ENCODE results near the gene ADI1. TPM values are rescaled to one million over a fixed set of nuclear protein-coding genes. Genes with fewer than 3 reads are reported as not detected.

ADI1 gene
- total and polyA plus RNA-seq, 7 donors = 35.7 to 114 (median 86.3) TPM

DNA sequence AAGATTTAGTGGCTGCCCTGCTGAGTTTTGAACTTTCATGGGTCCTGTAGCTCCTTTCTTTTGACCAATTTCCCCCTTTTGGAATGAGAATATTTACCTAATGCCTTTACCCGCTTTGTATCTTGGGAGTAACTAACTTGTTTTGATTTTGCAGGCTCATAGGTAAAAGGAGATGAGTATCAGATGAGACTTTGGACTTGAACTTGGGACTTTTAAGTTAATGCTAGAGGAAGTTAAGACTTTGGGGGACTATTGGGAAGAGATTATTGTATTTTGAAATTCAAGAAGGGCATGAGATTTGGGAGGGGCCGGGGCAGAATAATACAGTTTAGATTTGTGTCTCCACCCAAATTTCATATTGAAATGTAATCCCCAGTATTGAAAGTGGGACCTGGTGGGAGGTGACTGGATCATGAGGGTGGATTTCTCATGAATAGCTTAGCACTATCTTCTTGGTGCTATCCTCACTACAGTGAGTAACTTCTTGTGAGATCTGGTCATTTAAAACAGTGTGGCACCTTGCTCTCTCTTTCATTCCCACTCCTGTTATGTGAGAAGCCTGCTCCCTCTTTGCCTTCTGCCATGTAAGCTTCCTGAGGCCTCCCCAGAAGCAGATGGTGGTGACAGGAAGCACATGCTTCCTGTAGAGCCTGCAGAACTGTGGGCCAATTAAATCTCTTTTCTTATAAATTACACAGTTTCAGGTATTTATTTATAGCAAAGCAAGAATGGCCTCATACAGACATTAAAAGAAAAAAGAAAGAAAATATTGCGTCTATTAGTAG lies 6.1 kb downstream of the ADI1 start:
- peaks cover 8 to 54% (median 27%) of the 10 kb centered on the region in 4 donors for H3K36me3 ChIP-seq
- H3K4me1 ChIP-seq = peaks cover 0 to 12% (median 11%) of the 10 kb centered on the region in 4 donors
- H3K27me3 ChIP-seq = no peaks in the 10 kb centered on the region
- H3K27ac ChIP-seq = no peak overlapping the region
- no peak for TF ChIP-seq EP300 (IDR thresholded peaks at IDR 0.05)
- no peak for TF ChIP-seq POLR2AphosphoS5 (IDR thresholded peaks at IDR 0.05)
- TF ChIP-seq POLR2A (IDR thresholded peaks at IDR 0.05) = no peak
- TF ChIP-seq, protein P1, sequence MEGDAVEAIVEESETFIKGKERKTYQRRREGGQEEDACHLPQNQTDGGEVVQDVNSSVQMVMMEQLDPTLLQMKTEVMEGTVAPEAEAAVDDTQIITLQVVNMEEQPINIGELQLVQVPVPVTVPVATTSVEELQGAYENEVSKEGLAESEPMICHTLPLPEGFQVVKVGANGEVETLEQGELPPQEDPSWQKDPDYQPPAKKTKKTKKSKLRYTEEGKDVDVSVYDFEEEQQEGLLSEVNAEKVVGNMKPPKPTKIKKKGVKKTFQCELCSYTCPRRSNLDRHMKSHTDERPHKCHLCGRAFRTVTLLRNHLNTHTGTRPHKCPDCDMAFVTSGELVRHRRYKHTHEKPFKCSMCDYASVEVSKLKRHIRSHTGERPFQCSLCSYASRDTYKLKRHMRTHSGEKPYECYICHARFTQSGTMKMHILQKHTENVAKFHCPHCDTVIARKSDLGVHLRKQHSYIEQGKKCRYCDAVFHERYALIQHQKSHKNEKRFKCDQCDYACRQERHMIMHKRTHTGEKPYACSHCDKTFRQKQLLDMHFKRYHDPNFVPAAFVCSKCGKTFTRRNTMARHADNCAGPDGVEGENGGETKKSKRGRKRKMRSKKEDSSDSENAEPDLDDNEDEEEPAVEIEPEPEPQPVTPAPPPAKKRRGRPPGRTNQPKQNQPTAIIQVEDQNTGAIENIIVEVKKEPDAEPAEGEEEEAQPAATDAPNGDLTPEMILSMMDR (IDR thresholded peaks at IDR 0.05) = no peak
- no peaks in the 10 kb centered on the region for H3K9me3 ChIP-seq
- DNase-seq = no peak
- H3K4me3 ChIP-seq = no peak overlapping the region
- WGBS, 2 donors = 94 to 95% methylated on average over 3 of the region's 3 CpGs
- intact Hi-C loops (cut with DNase I) = no loop called here

DNA sequence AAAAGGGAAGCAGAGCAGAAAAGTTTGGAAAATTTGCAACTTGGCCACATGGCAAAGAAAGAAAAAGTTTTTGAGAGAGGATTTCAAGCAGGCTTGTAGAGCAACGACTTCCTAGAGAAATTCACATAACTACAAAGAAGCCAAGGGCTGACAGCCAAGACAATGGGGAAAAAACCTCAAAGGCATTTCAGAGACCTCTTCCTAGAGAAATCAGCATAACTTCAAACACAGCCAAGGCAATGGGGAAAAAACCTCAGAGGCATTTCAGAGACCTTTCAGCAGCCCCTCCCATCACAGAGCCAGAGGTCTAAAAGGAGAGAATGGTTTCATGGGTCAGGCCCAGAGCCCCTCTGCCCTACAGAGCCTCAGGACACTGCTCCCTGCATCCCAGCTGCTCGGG lies 7.2 kb downstream of the ADI1 start:
- H3K36me3 ChIP-seq = peaks cover 8 to 59% (median 27%) of the 10 kb centered on the region in 4 donors
- DNase-seq = no peak
- intact Hi-C loops (cut with DNase I) = no loop called here
- no peak for TF ChIP-seq POLR2A (IDR thresholded peaks at IDR 0.05)
- TF ChIP-seq POLR2AphosphoS5 (IDR thresholded peaks at IDR 0.05) = no peak
- TF ChIP-seq, protein P1 (IDR thresholded peaks at IDR 0.05) = no peak
- no peak for TF ChIP-seq EP300 (IDR thresholded peaks at IDR 0.05)
- no peaks in the 10 kb centered on the region for H3K27me3 ChIP-seq
- H3K4me3 ChIP-seq = no peak overlapping the region
- WGBS, 2 donors = 80 to 90% methylated on average over 2 of the region's 2 CpGs
- H3K27ac ChIP-seq = no peak overlapping the region
- no peaks in the 10 kb centered on the region for H3K9me3 ChIP-seq
- H3K4me1 ChIP-seq = peaks cover 0 to under 1% (median under 1%) of the 10 kb centered on the region in 4 donors

DNA sequence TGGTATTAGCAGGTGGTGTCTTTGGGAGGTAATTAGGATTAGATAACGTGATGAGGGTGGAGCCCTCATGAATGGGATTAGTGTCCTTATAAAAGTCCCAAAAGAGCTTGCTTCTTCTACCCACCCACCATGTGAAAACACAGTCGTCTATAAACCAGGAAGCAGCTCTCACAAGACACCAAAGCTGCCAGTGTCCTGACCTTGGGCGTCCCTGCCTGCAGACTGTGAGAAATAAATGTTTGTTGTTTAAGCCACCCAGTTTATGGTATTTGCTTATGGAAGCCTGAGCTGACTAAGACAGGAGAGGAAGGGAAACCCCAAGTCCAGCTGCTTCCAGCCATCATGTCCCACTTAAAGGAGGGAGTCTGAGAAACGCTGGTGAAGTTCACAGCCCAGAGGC lies 13.6 kb downstream of the ADI1 start:
- no peak for DNase-seq
- TF ChIP-seq EP300 (IDR thresholded peaks at IDR 0.05) = no peak
- TF ChIP-seq, protein P1 (IDR thresholded peaks at IDR 0.05) = no peak
- no peak for TF ChIP-seq POLR2A (IDR thresholded peaks at IDR 0.05)
- TF ChIP-seq POLR2AphosphoS5 (IDR thresholded peaks at IDR 0.05) = no peak
- intact Hi-C loops (cut with DNase I) = no loop called here
- H3K4me3 ChIP-seq = no peak overlapping the region
- H3K27ac ChIP-seq = no peak overlapping the region
- no peaks in the 10 kb centered on the region for H3K4me1 ChIP-seq
- no peaks in the 10 kb centered on the region for H3K9me3 ChIP-seq
- 9 to 46% methylated on average over 4 of the region's 4 CpGs for WGBS, 2 donors
- H3K27me3 ChIP-seq = no peaks in the 10 kb centered on the region
- peaks cover 0 to 63% (median 16%) of the 10 kb centered on the region in 4 donors for H3K36me3 ChIP-seq

DNA sequence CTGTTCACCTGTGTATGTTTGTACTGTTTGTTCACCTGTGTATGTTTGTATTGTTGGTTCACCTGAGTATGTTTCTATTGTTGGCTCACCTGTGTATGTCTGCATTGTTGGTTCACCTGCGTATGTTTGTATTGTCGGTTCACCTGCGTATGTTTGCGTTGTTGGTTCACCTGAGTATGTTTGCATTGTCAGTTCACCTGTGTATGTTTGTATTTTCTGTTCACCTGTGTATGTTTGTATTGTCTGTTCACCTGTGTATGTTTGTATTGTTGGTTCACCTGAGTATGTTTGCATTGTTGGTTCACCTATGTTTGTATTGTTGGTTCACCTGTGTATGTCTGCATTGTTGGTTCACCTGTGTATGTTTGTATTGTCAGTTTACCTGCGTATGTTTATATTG lies 14.6 kb downstream of the ADI1 start:
- H3K4me1 ChIP-seq = no peaks in the 10 kb centered on the region
- no peaks in the 10 kb centered on the region for H3K27me3 ChIP-seq
- DNase-seq = no peak
- no peak for TF ChIP-seq POLR2A (IDR thresholded peaks at IDR 0.05)
- TF ChIP-seq EP300 (IDR thresholded peaks at IDR 0.05) = no peak
- TF ChIP-seq, protein P1 (IDR thresholded peaks at IDR 0.05) = no peak
- TF ChIP-seq POLR2AphosphoS5 (IDR thresholded peaks at IDR 0.05) = no peak
- WGBS, 2 donors = 73 to 77% methylated on average over 5 of the region's 5 CpGs
- H3K9me3 ChIP-seq = no peaks in the 10 kb centered on the region
- no peak overlapping the region for H3K4me3 ChIP-seq
- peaks cover 0 to 64% (median 25%) of the 10 kb centered on the region in 4 donors for H3K36me3 ChIP-seq
- no peak overlapping the region for H3K27ac ChIP-seq
- intact Hi-C loops (cut with DNase I) = no loop called here
